C4-2B (cell line): Measurements from ENCODE around the gene RTKN.
"Not testable (repeated sequence)": the region's sequence is repeated elsewhere in the genome, so short reads cannot be mapped to it uniquely, and the experiment has no call there.

Source experiments
- H3K27ac ChIP-seq: fragments of 450-650 bp; 2 replicates; pipeline ENCODE4 v1.5.1; 2017
- CTCF ChIP-seq: fragments of 450-650 bp; conservative IDR thresholded peaks from 2 replicates; pipeline ENCODE4 v1.5.1; 2017; ENCODE audit warnings: mild to moderate bottlenecking
- ZFX ChIP-seq: fragments of 450-650 bp; IDR thresholded peaks from 2 replicates; pipeline ENCODE4 v1.6.1; 2017

Gene RTKN

GRCh38 chr2:74471332-74472065 is 29.8 kb upstream of the RTKN start:
- H3K27ac ChIP-seq: peak overlapping the region; percentile 95
- no peak for TF ChIP-seq CTCF
- no peak for TF ChIP-seq ZFX

GRCh38 chr2:74470742-74471141 is 29.0 kb upstream of the RTKN start:
- peak overlapping the region; percentile 95; the same call in 1 of the 2 replicates for H3K27ac ChIP-seq

- TF ChIP-seq ZFX (no peak), CTCF (no peak)
- H3K27ac ChIP-seq: peak overlapping the region; percentile 80
Measured at GRCh38 chr2:74464406-74464805, 22.7 kb upstream of the RTKN start.

- H3K27ac ChIP-seq: no peak overlapping the region
- no peak for TF ChIP-seq ZFX
- no peak for TF ChIP-seq CTCF
Measured at GRCh38 chr2:74462786-74463105, 21.0 kb upstream of the RTKN start.

GRCh38 chr2:74462054-74462785 is 20.5 kb upstream of the RTKN start:
- H3K27ac ChIP-seq: no peak overlapping the region
- no peak for TF ChIP-seq CTCF
- TF ChIP-seq ZFX: no peak

GRCh38 chr2:74461187-74462053 is 19.7 kb upstream of the RTKN start:
- H3K27ac ChIP-seq: no peak overlapping the region

GRCh38 chr2:74460187-74460586 is 18.4 kb upstream of the RTKN start:
- not testable (repeated sequence) for H3K27ac ChIP-seq

More at GRCh38 chr2:74461187-74462053, 19.7 kb upstream of the RTKN start:
- TF ChIP-seq ZFX (no peak), CTCF (no peak)

- peak overlapping the region; percentile 81; the same call in 1 of the 2 replicates for H3K27ac ChIP-seq
Measured at GRCh38 chr2:74459503-74460118, 17.9 kb upstream of the RTKN start.
